Dedifferentiated amniotic fluid mesenchymal stem cell (primary cell): ENCODE data around the gene TOPAZ1.
"Not testable (repeated sequence)": the region's sequence is repeated elsewhere in the genome, so short reads cannot be mapped to it uniquely, and the experiment has no call there.

ENCODE experiments used
- DNase-seq: peaks from one replicate; pipeline ENCODE4 v3.0.0-alpha.2; 2016; ENCODE audit errors: extremely low spot score

TOPAZ1 gene

DNA sequence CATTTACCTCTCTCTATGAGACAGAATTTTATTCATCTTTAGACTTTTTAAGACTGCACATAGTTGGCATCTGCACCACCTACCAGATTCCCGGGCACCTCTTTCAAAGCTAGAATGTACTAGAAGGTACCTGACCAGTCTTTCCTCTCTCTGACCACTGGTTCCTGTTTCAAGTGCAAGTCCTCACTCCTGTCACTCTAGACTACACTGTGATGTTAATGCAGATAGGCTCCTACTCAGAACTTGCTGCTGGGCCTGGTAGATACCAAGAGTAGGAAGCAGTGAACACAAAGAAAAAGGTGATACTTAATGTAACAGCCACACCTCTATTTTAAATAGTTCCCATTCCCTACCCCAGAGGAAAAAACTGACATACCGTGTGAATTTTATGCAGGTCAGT lies 88.8 kb downstream of the TOPAZ1 start:
- DNase-seq, result no peak

DNA sequence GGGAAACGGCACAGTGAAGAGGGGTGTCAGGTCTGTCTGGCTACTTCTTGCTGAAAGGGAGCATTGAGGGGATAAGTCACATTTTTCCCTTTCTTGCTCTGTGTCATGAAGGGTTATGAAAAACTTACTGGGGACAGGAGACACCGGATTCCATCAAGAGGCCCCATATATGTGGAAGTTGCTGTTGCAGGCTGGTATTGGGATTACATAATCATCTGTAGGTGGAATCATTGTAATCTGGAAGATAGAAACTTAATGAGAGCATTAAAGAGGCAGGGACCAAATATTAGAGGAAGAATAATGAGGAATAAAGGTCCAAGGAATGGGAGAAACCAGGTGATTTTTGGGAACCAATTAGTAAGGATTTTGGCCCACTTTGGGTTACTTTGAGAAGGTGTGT lies 92.6 kb downstream of the TOPAZ1 start:
- no peak for DNase-seq

DNA sequence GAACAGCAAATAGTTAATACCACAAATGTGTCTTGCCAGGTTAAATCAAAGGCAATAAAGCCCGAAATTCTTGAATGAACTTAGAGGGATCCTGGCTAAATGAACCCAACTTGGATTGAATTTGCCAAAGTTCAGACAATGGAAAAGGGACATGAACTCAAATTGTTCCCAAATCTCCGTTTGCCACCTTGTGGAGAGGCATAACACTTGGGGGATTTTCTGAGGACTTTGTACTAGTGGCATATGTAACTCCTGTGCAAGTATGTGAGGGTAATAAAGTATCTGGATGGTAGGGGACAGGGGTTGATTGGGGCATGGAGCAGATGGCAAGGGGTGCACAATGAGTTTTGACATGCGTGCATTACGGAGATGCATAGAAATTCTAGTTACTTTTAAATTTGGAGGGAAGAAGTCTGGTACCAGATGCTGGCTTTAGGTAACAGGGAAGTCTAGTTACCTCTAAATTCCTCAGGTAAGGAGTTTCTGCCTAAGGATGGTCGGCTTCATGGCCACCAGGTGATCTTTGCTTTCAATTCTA lies 95.6 kb downstream of the TOPAZ1 start:
- no peak for DNase-seq

DNA sequence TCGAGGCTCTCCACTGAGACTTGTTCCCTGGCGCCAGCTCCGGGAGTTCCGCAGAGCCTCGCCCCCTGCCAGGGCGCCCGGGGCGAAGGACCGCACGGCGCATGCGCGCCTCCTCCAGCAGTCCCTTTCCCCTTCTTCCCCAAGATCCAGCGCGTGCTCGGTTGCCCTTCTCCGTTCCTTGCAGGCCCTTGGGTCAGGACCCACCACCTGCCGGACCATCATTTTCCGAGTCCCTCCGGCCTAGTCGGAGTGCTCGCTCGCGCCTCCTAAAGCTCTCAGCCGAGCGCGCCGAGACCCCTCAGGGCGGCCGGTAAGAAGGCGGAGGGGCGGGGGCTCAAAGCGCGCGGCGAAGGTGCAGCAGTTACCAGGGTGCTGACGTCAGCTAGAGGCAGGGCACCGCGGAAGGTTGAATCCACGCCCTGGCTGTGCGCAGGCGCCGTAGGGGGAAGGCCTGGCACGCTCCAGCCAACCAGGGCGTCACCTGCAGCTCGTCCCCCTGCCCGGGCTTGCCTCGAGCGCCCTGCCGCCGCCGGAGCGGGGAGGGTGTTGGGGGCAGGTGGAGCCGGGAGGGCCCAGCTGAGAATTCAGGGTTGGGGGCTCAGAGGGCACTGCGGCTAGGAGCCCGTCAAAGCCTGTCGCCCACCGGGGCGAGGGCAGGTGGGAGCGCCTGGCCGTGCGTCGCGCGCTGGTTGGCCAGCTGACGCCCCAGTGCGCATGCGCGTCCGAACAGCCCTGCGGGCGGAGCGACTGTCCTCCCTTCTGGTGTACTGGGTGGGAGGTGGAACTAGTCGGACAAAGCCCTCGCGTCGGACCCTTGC lies 96.5 kb downstream of the TOPAZ1 start, which contains the start of gene TCAIM:
TCAIM (plus strand) TSS at position 757 of the 818 bp plus-strand sequence. CDS start 16,017 bp downstream, outside the sequence.
- DNase-seq, result peak; percentile 93

DNA sequence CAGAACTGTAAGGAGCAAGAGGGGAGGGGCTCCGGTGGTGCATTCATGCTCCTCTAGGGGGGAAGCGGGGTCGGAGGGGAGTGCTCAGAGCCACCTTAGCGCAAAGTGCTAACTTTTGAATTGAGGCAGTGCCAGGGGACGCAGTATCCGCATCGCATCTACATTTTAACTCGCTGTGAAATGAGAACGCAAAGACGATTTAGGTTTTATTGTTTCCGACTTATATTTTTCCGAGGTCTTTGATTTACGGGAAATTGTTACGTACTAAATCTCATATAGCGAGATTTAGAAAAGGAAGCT lies 97.1 kb downstream of the TOPAZ1 start:
- DNase-seq, result no peak

DNA sequence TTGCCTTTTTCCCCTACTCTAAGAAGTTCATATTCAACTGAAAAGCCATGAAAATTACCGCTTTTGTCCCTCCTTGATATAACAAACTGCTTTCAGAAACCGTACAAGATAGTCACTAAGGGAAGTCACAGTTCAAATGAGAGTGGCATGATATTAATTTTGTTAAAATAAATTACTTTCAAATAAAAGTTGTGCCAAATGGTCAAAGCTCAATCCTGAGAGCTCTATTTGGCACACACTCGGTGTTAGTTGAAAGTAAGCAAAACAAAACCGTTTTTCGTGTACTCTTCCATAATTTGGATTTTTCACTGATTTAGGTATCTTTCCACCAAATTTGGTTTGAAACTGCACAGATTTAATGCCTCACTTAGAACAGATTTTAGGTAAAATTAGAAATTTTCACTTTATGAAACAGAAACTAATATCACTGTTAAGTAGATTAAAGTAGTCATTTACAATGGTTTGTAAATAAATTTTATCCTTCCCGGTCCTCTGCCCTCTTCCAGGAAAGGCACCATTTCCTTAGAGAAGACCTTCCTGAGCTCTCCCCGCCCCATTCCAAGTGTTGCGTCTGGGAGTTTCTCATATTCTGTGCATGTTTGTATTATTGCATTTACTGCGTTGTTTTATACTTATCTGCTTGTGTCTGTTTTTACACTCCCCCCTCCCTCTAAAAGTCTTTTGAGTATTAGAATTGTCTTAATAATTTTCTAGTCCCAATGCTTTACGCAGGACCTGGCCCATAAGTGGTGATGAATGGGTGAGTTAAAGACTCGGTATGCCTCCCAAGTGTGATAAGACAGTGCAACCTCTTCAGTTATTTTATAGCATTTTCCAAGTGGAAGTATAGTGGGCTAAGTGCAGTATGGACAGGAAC lies 97.7 kb downstream of the TOPAZ1 start:
- DNase-seq, result no peak

DNA sequence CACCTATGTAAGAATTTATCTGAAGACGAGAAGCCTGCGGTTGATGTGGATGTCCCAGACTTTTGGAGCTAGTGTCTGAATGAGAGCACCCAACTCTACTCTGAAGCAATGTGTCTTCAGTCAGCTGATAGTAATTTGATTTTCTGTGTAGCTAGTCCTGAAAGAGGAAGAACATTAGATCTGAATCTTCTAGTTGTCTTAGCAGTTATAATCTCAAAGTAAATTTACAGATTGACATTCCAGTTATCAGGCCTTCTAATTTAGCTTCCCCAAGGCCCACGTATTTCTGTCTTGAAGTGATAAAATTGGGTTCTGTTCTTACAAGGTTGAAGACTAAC lies 98.3 kb downstream of the TOPAZ1 start:
- DNase-seq, result no peak

DNA sequence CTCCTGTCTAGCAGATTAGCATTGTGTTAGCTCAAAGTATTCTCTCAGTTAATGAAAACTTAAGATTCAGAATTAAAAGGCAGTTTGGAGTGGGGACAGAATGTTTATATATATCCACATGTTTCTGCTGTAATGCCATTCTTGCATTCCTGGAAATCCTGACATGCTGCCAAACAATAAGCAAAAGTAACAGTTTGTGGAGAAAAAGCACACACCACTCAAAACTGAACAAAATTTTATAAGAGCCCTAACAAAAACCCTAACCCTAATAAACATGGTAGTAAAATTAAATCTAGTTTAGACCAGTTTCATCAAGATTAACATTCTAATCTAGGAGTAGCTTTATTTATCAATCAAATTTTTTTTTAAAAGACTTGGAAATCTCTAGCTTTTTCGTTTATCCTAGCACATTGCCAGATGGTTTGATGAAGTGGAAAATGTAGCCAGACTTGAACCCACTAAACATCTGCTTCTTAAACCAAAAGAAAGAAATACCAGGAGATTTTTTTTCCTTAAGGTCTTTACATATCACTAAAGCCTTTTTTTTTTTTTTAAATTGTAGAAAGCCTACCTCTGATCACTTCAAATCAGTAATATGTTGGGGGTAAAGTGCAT lies 100.6 kb downstream of the TOPAZ1 start:
- peak; percentile 87 for DNase-seq

DNA sequence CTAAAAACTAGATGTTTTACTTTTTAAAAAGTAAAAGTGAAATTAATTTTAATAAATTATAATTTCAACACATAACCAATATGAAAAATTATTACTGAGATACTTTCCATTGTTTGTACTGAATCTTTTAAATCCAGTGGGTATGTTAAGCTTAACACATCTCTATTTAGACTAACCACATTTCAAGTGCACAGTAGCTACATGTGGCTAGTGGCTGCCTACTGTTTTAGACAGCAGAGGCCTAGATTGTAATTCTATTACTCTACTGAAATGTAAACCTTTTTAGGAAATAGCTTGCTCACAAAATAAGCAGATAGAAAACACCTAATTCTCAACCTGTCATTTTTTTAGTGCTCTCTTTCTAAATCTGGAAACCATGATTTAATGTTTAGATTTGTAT lies 101.7 kb downstream of the TOPAZ1 start:
- no peak for DNase-seq

DNA sequence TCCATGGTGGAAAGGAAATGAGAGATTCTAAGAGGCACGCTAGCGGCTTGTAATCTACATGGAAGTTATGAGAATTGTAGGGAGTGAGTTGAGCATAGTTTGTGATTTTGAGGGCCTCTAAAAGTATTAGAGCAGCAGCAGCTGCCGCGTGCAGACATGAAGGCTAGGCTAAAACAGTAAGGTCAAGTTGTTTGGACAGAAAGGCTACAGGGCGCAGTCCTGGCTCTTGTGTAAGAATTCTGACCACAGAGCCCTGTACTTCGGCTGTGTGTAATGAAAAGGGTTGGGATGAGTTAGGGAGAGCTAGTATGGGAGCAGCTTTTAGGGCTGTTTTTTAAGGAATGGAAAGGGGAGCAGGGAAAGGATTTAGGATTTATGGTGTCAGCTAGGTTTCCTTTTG lies 104.9 kb downstream of the TOPAZ1 start:
- not testable (repeated sequence) for DNase-seq

DNA sequence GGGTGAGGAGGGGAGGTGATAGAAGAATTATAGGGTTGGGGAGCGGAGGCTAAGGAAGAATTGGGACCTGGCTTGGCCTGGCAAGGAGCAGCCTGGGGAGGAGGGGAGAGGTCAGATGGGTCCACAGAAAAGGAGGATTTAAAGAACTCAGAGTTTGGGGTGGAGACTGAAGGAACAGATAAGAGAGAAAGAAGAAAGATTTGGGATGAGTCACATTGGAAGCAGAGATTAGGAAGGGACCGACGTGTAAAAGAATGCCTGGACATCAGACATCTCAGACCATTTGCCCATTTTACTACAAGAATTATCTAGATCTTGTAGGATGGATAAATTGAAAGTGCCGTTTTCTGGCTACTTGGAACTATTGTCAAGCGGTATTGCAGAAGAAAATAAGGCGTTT lies 107.3 kb downstream of the TOPAZ1 start:
- DNase-seq, result no peak

DNA sequence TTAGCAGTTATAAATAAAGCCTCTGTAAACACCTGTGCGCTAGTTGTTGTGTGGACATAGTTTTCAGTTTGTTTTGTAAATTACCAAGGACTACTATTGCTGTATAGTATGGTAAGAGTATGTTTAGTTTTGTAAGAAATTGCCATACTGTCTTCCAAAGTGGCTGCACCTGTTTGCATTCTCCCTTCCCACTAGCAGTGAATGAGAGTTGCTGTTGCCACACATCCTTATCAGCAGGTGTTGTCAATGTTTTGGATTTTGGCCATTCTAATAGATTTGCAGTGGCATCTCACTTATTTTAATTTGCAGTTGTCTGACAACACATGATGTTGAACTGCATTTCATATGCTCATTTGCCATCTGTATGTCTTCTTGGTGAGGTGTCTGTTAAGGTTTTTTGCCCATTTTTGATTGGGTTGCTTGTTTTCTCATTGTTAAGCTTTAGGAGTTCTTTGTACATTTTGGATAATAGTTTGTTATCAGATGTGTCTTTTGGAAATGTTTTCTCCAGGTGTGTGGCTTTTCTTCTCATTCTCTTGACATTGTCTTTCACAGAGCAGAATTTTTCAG lies 111.8 kb downstream of the TOPAZ1 start:
- no peak for DNase-seq

DNA sequence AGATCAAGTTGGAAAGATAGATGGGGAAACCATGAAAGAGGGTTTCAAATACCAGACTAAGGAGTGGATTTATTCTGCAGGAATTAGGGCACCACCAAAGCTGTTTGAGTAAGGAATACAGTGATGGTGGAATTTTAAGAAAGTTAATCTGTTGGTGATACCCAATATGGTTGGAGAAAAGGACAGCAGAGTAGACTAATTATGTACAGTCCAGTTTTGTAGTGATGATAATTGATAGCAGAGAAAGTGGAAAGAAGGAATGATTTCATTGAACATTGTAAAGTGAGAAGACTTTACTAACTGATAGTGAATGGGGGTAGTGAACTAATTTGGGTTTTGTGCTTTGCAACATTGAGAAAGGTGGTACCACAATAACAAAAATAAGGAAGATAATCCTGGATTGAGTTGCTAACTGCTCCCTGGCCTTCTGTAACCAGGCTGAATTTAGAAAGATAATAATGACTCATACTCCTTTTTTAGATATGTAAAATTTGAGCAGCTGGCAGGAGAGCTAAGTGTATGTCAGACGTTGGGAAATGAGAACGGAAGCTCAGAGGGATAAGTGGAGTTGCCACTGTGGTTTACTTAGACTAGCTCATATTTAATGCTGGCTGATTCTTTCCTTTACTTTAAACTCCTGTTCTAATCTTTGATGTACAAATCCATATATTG lies 113.8 kb downstream of the TOPAZ1 start:
- DNase-seq, result peak; percentile 76

DNA sequence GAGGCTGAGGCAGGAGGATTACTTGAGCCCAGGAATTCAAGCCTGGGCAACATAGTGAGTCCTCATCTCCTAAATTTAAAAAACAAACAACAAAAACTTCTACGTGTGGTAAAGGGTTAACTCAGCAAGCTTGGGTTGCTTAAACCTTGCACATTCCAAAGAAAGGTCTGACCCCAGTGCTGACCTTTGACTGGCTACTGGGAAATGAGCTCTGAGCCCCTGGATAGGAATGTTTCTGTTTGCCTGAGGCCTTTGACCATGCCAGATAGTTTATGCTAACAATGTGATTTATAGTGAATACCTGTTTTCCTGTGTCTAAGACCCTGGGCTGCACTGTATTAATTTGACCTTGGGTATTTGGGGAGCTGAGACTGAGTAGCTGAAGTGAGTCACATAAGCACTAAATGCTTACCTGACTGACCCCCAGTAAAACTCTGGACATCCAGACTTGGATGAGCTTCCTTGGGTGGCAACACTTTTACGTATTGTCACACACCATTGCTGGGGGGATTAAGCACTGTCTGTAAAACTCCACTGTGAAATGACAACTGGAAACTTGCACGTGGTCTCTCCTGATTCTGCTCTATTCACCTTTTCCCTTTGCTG lies 117.6 kb downstream of the TOPAZ1 start:
- DNase-seq, result no peak

DNA sequence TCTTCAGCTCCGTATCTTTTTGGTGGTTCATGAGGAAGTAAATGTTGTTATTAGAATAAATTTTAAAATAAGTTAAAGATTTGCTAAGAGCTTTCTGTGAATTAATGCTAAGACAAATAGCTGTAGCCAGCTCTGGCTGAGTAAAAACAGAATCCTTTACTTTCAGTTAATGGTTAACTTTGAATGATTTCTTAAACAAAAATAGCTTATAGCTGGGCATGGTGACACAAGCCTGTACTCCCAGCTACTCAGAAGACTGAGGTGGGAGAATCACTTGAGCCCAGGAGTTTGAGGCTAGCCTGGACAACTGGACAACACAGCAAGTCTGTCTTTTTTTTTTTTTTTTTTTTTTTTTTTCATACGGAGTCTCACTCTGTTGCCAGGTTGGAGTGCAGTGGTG lies 121.9 kb downstream of the TOPAZ1 start:
- DNase-seq, result no peak

DNA sequence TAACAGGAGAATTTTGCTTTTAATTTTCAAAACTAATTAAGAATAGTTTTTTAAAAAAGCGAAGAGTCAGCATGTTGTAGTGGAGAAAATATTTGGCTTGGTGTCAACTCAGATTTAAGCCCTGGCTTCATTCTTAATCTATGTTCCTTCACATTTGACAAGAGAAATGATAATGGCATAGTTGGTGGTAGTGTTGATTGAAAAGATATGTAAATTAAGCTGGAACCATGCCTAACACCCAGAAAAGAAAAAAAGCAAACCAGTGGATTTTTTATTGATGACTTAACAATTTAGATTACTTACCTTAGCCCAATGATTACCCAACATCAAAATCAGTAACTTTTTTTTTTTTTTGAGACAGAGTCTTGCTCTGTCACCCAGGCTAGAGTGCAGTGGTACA lies 124.3 kb downstream of the TOPAZ1 start:
- no peak for DNase-seq

DNA sequence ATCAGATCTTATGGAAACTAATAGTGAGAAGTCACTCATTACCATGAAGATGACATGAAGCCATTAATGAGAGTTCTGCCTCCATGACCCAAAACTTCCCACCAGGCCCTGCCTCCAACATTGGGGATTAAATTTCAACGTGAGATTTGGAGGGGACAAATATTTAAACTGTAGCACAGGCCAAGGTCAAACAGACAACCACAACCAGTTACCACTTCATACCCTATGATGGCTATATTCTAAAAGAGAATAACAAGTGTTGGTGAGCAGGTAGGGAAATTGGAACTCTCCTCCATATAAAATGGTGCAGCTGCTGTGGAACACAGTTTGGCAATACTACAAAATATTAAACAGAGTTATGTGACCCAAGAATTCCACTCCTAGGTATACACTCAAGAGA lies 133.8 kb downstream of the TOPAZ1 start:
- DNase-seq, result no peak
